ENCODE measurements around the gene BRINP2.

BRINP2 gene

DNA sequence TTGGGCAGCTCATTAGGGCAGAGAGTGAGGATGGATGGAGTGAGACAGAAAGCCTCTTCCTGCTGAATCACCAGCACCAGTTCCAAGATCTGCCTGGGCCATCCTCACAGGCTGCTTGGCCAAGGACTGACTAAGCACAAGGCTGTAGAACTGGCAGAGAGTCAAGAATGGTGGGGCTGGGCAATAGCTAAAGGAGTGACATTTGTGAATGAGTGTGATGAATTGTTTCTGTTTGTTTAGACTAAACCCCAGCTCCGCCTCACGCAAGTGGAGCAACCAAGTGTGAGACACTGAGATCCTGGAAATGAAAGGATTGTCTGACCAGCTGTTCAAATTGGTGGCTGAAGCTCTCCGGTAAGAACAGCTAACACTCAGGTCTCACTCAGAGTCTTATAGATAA, 38.6 kb downstream of the BRINP2 start:
- H2AK5ac ChIP-seq (ENCODE audit: low read length, severe bottlenecking): no peak overlapping the region
- no peaks in the 10 kb centered on the region for H3K79me1 ChIP-seq (replicated peaks; ENCODE audit: low read length, poor library complexity, severe bottlenecking)
- no peak overlapping the region for H3K23ac ChIP-seq (ENCODE audit: low read length in 2 of 2)
- H3K27me3 ChIP-seq (ENCODE audit: control insufficient read depth in 1 of 2, insufficient read depth in 1 of 2, low read length in 2 of 2): no peaks in the 10 kb centered on the region
- H3K27ac ChIP-seq (ENCODE audit: low read length, poor library complexity, severe bottlenecking): peak overlapping the region; percentile 31
- H2BK120ac ChIP-seq (ENCODE audit: low read depth, low read length): no peak overlapping the region
- DNase-seq: peak; percentile 100
- H3K4me3 ChIP-seq (ENCODE audit: insufficient read depth in 1 of 2, low read depth in 1 of 2, low read length in 2 of 2): no peak overlapping the region
- no peak overlapping the region for H3K4ac ChIP-seq (ENCODE audit: low read depth in 1 of 2, low read length in 2 of 2)
- no peaks in the 10 kb centered on the region for H3K36me3 ChIP-seq (ENCODE audit: control insufficient read depth in 1 of 2, insufficient read depth in 2 of 2, low read depth in 1 of 2, low read length in 2 of 2)
- no peak overlapping the region for H2AFZ ChIP-seq (ENCODE audit: low read depth, low read length)
- H2BK12ac ChIP-seq (ENCODE audit: low read length in 2 of 2): no peak overlapping the region
- peaks cover 6% of the 10 kb centered on the region for H3K4me1 ChIP-seq (ENCODE audit: control insufficient read depth, insufficient read depth, low read depth, low read length)
- 0% methylated on average over 2 of the region's 3 CpGs for WGBS
- peaks cover 2% of the 10 kb centered on the region for H3K9me3 ChIP-seq (ENCODE audit: control insufficient read depth, low read length)
- peak overlapping the region in 1 of 2 experiments; percentile 48 for H3K18ac ChIP-seq (ENCODE audit: low read depth in 1 of 2, low read length in 2 of 2)
- H3K14ac ChIP-seq (ENCODE audit: low read length in 2 of 2): no peak overlapping the region
- H4K91ac ChIP-seq (ENCODE audit: low read length): no peak overlapping the region
- no peak overlapping the region for H2BK15ac ChIP-seq (ENCODE audit: low read depth, poor library complexity, severe bottlenecking)
- no peak overlapping the region for H4K8ac ChIP-seq (ENCODE audit: low read length)
- no peak overlapping the region for H3K9ac ChIP-seq (ENCODE audit: low read length)
- H2BK5ac ChIP-seq (ENCODE audit: low read depth, low read length, poor library complexity, severe bottlenecking): no peak overlapping the region
- no peak overlapping the region for H3K4me2 ChIP-seq (ENCODE audit: low read length, poor library complexity, severe bottlenecking)

DNA sequence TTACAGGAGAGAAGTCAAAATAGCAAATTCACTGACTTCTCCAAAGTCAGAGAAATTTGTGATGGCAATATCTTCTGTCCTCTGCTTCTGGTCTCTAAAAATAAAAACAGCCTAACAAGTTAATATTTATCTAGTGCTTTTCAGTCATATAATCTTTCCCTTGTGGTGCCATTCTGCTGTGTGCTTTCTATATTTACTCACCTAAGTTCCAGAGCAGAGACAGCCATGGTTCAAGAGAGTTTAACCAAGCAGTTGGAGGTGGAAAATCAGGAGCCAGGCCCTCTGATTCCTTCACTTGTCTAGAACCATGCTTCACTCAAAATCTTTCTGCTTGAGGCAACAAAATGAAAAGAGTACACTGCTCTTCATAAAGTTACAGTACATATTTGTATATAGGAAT, 39.3 kb downstream of the BRINP2 start:
- peak overlapping the region in 1 of 2 experiments; percentile 15 for H2BK12ac ChIP-seq (ENCODE audit: low read length in 2 of 2)
- no peak overlapping the region for H3K4me3 ChIP-seq (ENCODE audit: insufficient read depth in 1 of 2, low read depth in 1 of 2, low read length in 2 of 2)
- no peak overlapping the region for H4K91ac ChIP-seq (ENCODE audit: low read length)
- no peaks in the 10 kb centered on the region for H3K79me1 ChIP-seq (replicated peaks; ENCODE audit: low read length, poor library complexity, severe bottlenecking)
- H3K9me3 ChIP-seq (ENCODE audit: control insufficient read depth, low read length): peaks cover 6% of the 10 kb centered on the region
- no peak overlapping the region for H3K23ac ChIP-seq (ENCODE audit: low read length in 2 of 2)
- H2BK15ac ChIP-seq (ENCODE audit: low read depth, poor library complexity, severe bottlenecking): no peak overlapping the region
- no peak overlapping the region for H3K27ac ChIP-seq (ENCODE audit: low read length, poor library complexity, severe bottlenecking)
- no peak overlapping the region for H4K8ac ChIP-seq (ENCODE audit: low read length)
- peak; percentile 28 for DNase-seq
- H3K18ac ChIP-seq (ENCODE audit: low read depth in 1 of 2, low read length in 2 of 2): no peak overlapping the region
- H2BK120ac ChIP-seq (ENCODE audit: low read depth, low read length): no peak overlapping the region
- H3K4ac ChIP-seq (ENCODE audit: low read depth in 1 of 2, low read length in 2 of 2): no peak overlapping the region
- H2AFZ ChIP-seq (ENCODE audit: low read depth, low read length): no peak overlapping the region
- H3K27me3 ChIP-seq (ENCODE audit: control insufficient read depth in 1 of 2, insufficient read depth in 1 of 2, low read length in 2 of 2): no peaks in the 10 kb centered on the region
- no peak overlapping the region for H2AK5ac ChIP-seq (ENCODE audit: low read length, severe bottlenecking)
- H2BK5ac ChIP-seq (ENCODE audit: low read depth, low read length, poor library complexity, severe bottlenecking): no peak overlapping the region
- H3K4me1 ChIP-seq (ENCODE audit: control insufficient read depth, insufficient read depth, low read depth, low read length): peaks cover 6% of the 10 kb centered on the region
- no peak overlapping the region for H3K9ac ChIP-seq (ENCODE audit: low read length)
- no peak overlapping the region for H3K14ac ChIP-seq (ENCODE audit: low read length in 2 of 2)
- H3K36me3 ChIP-seq (ENCODE audit: control insufficient read depth in 1 of 2, insufficient read depth in 2 of 2, low read depth in 1 of 2, low read length in 2 of 2): no peaks in the 10 kb centered on the region
- H3K4me2 ChIP-seq (ENCODE audit: low read length, poor library complexity, severe bottlenecking): no peak overlapping the region

DNA sequence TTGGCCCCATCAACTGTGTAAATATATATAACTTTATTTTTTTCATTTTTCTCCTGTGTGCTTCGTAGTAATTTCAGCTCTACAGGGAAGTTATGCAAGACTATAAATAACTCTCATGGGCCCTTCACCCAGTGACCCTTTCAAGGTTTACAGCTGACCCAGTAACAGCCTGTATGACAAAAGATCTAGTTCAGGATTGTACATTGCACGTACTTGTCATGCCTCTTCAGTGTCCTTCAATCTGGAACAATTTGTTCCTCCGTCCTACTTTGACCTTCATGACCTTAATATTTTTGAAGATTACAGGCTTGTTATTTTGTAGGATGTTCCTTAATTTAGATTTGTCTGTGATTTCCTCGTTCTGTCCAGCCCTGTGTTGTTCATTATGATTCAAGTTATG, 40.5 kb downstream of the BRINP2 start:
- H3K36me3 ChIP-seq (ENCODE audit: control insufficient read depth in 1 of 2, insufficient read depth in 2 of 2, low read depth in 1 of 2, low read length in 2 of 2): no peaks in the 10 kb centered on the region
- H3K18ac ChIP-seq (ENCODE audit: low read depth in 1 of 2, low read length in 2 of 2): no peak overlapping the region
- no peak overlapping the region for H2BK5ac ChIP-seq (ENCODE audit: low read depth, low read length, poor library complexity, severe bottlenecking)
- no peak overlapping the region for H3K4ac ChIP-seq (ENCODE audit: low read depth in 1 of 2, low read length in 2 of 2)
- no peak overlapping the region for H3K4me2 ChIP-seq (ENCODE audit: low read length, poor library complexity, severe bottlenecking)
- H4K8ac ChIP-seq (ENCODE audit: low read length): no peak overlapping the region
- no peak overlapping the region for H2BK12ac ChIP-seq (ENCODE audit: low read length in 2 of 2)
- H3K9me3 ChIP-seq (ENCODE audit: control insufficient read depth, low read length): peaks cover 17% of the 10 kb centered on the region
- H3K4me3 ChIP-seq (ENCODE audit: insufficient read depth in 1 of 2, low read depth in 1 of 2, low read length in 2 of 2): no peak overlapping the region
- no peak overlapping the region for H3K14ac ChIP-seq (ENCODE audit: low read length in 2 of 2)
- H3K27ac ChIP-seq (ENCODE audit: low read length, poor library complexity, severe bottlenecking): no peak overlapping the region
- peak; percentile 58 for DNase-seq
- no peak overlapping the region for H2BK15ac ChIP-seq (ENCODE audit: low read depth, poor library complexity, severe bottlenecking)
- no peaks in the 10 kb centered on the region for H3K79me1 ChIP-seq (replicated peaks; ENCODE audit: low read length, poor library complexity, severe bottlenecking)
- H3K9ac ChIP-seq (ENCODE audit: low read length): no peak overlapping the region
- 4% methylated on average over 3 of the region's 4 CpGs for WGBS
- H3K27me3 ChIP-seq (ENCODE audit: control insufficient read depth in 1 of 2, insufficient read depth in 1 of 2, low read length in 2 of 2): no peaks in the 10 kb centered on the region
- no peak overlapping the region for H3K23ac ChIP-seq (ENCODE audit: low read length in 2 of 2)
- H2BK120ac ChIP-seq (ENCODE audit: low read depth, low read length): no peak overlapping the region
- H4K91ac ChIP-seq (ENCODE audit: low read length): no peak overlapping the region
- no peak overlapping the region for H2AK5ac ChIP-seq (ENCODE audit: low read length, severe bottlenecking)
- H3K4me1 ChIP-seq (ENCODE audit: control insufficient read depth, insufficient read depth, low read depth, low read length): peaks cover 6% of the 10 kb centered on the region
- H2AFZ ChIP-seq (ENCODE audit: low read depth, low read length): no peak overlapping the region

DNA sequence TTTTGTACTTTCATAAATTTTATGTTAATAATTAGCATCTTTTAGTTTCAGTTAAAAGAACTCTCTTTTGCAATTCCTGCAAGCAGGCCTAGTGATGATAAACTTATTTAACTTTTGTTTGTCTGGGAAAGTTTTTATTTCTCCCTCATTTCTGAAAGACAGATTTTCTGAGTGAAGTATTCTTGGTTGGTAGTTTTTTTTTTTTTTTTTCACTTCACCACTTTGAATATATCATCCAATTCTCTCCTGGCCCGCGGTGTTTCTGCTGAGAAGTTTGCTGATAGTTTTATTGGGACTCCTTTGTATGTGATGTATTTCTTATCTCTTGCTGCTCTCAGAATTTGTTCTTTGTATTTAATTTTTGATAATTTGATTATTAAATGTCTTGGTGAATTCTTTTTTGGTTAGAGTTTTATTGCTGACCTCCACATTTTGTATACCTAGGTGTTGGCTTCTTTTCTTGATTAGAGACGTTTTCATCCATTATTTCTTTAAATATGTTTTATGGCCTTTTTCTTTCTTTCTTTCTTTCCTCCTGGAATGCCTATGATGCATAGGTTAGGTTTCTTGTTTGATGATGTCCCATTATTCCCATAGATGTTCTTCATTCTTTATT, 45.9 kb downstream of the BRINP2 start:
- Histone ChIP-seq H3K4me1 (ENCODE audit: control insufficient read depth, insufficient read depth, low read depth, low read length) (no peaks in the 10 kb centered on the region), H2BK5ac (ENCODE audit: low read depth, low read length, poor library complexity, severe bottlenecking) (no peak overlapping the region), H3K23ac (ENCODE audit: low read length in 2 of 2) (no peak overlapping the region), H2AK5ac (ENCODE audit: low read length, severe bottlenecking) (no peak overlapping the region), H3K14ac (ENCODE audit: low read length in 2 of 2) (no peak overlapping the region), H3K36me3 (ENCODE audit: control insufficient read depth in 1 of 2, insufficient read depth in 2 of 2, low read depth in 1 of 2, low read length in 2 of 2) (no peaks in the 10 kb centered on the region), H3K4ac (ENCODE audit: low read depth in 1 of 2, low read length in 2 of 2) (no peak overlapping the region), H4K8ac (ENCODE audit: low read length) (no peak overlapping the region), H3K4me3 (ENCODE audit: insufficient read depth in 1 of 2, low read depth in 1 of 2, low read length in 2 of 2) (no peak overlapping the region), H2BK12ac (ENCODE audit: low read length in 2 of 2) (no peak overlapping the region), H2AFZ (ENCODE audit: low read depth, low read length) (no peak overlapping the region), H3K27ac (ENCODE audit: low read length, poor library complexity, severe bottlenecking) (no peak overlapping the region), H4K91ac (ENCODE audit: low read length) (no peak overlapping the region), H3K9me3 (ENCODE audit: control insufficient read depth, low read length) (peaks cover 59% of the 10 kb centered on the region), H2BK120ac (ENCODE audit: low read depth, low read length) (no peak overlapping the region), H3K27me3 (ENCODE audit: control insufficient read depth in 1 of 2, insufficient read depth in 1 of 2, low read length in 2 of 2) (peaks cover 0 to 4% of the 10 kb centered on the region in 2 experiments), H3K79me1 (replicated peaks; ENCODE audit: low read length, poor library complexity, severe bottlenecking) (no peaks in the 10 kb centered on the region), H2BK15ac (ENCODE audit: low read depth, poor library complexity, severe bottlenecking) (no peak overlapping the region), H3K18ac (ENCODE audit: low read depth in 1 of 2, low read length in 2 of 2) (no peak overlapping the region), H3K9ac (ENCODE audit: low read length) (no peak overlapping the region), H3K4me2 (ENCODE audit: low read length, poor library complexity, severe bottlenecking) (no peak overlapping the region)
- no peak for DNase-seq
- WGBS: 100% methylated on average over 2 of the region's 3 CpGs

Measured in mesenchymal stem cell (in vitro differentiated cells and primary cell).